Stimulated activated CD8-positive, alpha-beta memory T cell treated with anti-CD3 and anti-CD28 coated beads, Interleukin-15, amount 100 ng/mL, for 24 hours (primary cell): Measurements from ENCODE around the gene MSMP.

Experiments used
- DNase-seq: peaks from one replicate; pipeline ENCODE4 v3.0.0-alpha.2; 2020; ENCODE audit warnings: low read depth

MSMP gene

DNA sequence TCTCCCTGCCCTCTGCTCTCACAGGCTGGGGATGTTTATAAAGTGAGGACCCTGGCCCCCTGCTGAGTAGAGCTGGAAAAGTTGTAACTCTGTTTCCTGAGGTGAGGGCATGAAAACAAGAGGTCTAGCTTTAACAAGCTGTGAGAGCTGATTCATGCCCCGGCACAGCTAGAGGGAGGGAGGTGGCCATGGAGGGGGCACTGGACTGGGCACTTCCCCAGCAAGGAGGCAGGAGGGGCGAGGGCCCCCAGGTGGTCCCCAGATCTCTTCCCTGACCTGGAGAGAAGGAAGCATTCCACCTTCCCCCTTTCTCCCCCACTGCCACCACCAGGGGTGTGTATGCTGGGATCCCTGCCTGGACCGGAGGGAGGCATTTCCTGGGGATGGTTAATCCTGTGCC lies at the start of gene MSMP:
Gene MSMP (minus strand): TSS at position 13 of the 400 bp plus-strand sequence. CDS start 147 bp downstream, outside the sequence.
- DNase-seq: no peak

DNA sequence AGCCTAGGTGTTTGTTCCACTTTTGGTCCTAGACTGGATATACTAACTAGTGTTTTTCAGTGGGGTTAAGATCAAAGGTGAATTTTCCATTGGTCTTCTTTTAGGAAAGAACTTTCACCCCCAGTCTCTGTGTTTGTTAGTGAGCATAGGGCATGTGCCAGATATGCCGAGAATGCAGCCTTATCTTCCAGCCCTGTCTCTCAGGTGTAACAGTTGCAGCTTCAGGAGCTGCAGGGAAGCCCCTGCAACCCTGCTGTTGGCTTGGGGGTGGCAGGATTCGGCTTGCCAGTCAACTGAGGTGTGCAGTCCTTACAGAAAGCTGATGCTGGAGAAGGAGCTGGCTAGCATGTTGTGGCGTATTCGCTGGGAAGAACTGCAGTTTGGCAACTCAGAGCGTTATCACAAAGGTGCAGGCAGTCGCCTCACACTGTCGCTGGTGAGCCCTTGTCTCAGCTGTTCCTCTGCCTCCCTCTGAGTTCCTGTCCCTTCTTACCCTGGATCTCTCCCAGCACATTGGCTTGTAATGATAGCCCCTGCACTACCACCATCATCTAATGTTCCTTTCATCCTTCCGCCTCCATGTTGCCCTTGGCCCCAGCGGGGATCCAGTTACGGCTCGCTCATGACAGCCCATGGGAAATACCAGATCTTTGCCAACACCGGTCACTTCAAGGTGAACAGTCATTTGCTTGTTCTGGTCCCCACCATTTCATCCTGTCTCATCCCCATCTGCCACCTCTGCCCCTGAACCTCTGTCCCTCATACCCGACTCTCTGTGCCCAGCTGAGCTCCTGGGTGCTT lies 47.5 kb upstream of the MSMP start:
- no peak for DNase-seq

GRCh38 chr9:35800530-35800929 lies 46.5 kb upstream of the MSMP start:
- DNase-seq: no peak

- no peak for DNase-seq
These were observed 44.7 kb upstream of the MSMP start for GRCh38 chr9:35798658-35799374.

DNA sequence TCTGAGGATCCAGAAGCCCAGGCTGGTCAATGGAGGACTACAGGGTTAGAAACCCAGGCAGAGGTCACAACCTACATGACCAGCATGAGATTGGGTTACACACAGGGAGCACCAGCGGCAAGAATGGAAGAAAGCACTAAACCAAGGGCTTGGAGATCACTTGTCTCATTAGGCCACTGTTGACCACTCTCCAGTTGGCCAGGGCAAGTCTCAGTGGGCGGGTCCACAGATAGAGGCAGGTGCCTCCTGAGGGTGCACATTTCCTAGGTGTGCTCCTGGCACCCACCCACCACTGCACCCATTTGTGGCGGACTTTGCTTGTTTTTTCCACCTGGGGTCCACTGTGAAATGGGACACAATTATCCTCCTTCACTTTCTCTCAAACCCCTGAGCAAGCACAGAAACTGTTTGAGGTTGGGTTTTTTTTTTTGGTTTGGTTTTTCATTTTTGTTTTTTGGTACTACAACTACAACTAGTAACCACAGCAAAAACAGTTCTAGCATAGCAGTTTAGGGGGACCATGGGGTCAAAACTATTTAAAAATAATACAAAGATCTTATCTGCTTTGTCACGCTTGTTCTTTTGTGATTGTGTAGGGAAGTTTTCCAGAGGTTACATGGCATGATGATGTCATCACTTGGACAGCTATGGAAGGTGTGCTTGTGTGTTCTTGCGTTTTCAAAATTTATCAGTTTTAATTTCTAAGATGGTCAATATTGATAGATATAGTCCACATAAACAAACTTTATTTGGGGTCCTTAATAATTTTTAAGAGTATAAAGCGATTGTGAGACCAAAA lies 43.4 kb upstream of the MSMP start:
- DNase-seq: no peak

- no peak for DNase-seq
These were observed 41.6 kb upstream of the MSMP start for GRCh38 chr9:35795695-35796094.

GRCh38 chr9:35793461-35793860 lies 39.4 kb upstream of the MSMP start:
- no peak for DNase-seq

- DNase-seq: no peak
These were observed 38.8 kb upstream of the MSMP start for GRCh38 chr9:35792826-35793225.

GRCh38 chr9:35792024-35792813 lies 38.1 kb upstream of the MSMP start:
- no peak for DNase-seq

DNA sequence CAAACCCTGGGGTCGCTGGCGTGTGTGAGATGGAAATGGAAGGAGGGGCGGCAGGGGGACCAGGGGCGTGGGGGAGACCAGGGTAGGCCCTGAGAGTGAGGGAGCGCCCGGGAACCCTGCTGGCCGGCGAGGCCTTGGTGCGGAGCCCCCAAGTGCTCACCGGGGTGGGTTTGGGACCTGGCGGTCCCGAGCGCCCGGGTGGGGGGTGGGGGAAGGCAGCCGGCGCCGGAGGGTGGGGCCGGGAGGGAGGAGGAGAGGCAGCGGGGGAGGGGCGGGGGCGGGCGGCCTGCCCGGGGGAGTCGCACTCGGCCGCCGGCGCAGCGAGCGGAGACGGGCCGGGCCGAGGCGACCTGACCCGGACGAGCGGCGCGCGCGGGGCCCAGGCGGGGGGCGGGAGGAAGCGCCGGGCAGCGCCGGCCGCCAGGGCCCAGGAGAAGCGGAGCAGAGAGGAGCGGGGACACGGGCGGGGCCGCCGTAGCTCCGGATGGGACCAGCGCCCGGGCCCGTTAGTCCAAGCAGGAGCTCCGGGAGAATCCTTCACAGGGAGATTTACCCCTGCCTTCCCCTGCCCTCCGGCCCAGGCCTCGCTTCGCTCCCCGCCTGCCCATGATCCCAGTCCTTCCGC lies 37.3 kb upstream of the MSMP start, which contains the start of gene NPR2:
Gene NPR2 (plus strand): TSS at position 295 of the 625 bp plus-strand sequence. CDS start 818 bp downstream, outside the sequence.
- no peak for DNase-seq

DNA sequence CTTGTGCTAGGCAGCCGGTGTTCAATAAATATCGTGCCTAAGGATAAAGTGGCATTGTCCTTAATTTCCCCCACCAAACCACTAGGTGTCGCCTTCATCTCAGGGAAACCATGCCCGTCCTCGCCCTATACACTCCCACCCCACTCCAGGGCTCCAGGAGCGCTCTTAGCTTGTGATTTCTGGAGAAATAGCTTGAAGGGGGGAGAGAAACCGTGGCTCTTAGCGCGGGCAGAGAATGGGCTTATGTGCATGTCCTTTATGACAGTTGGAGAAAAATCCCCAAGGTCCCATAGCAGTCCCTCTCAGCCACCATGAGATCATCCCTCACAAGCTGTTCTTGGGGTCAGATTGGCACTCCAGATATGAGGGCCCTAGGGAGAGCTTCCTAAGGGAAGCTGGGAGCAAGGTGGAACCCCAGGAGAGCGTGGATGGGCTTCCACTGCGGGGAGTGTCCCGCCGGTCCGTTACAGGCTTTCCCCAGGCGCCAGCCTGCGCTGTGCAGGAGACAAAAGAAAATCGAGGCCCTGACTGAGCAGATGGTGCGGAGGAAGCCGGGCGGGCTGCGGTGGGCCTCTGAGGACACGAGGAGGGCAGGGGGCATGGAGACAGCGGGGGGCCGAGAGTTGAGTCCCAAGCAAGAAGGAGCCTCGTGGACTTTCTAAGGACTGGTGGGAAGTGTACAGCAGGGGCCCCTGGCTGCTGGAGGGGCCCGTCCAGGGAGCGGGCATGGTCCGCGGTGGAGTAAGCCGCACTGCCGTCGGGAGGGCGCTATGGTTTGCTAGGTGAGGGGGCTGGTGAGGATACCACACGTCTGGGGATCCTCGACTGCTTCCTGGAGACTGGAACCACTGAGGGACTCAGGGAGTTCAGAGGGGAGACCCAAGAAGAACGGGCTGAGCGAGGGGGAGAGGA lies 36.6 kb upstream of the MSMP start:
- DNase-seq: no peak

DNA sequence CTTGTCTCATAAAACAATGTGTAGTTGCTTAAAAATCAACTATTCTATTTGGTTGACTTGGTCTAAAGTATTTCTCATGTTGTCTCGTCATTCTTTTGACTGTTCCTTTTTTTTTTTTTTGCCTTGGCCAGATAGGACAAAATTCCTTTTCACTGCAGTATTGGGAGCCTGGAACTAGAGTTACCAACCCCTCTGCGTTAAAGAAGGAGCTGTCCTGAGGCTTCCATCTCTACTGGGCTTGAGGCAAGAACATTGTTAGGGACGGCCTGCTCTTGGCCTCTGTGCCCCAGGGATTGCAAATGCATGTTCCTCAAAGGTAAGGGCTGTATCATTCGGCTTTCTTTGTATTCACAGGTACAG lies 35.9 kb upstream of the MSMP start:
- DNase-seq: no peak

GRCh38 chr9:35789541-35789940 lies 35.5 kb upstream of the MSMP start:
- DNase-seq: no peak

GRCh38 chr9:35783418-35783817 lies 29.3 kb upstream of the MSMP start:
- no peak for DNase-seq

DNA sequence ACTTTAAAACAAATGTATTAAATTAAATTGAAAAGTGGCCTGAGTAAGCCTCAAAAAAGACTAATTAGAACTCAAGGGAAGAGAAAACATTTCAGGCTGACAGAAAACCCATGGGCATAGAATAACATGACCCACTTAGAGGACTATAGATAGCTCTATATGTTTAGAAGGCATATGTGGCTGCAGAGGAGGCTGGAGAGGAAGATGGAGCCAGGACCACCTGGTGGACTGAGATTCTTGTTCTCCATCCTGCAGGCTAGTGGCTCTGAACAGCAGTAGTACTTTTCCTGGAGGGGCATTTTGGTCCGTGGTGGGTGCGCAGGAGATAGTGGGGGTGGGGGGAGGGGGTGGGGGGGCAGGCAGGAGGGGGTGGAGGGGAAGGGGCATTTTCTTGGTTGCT lies 27.0 kb upstream of the MSMP start:
- no peak for DNase-seq

DNA sequence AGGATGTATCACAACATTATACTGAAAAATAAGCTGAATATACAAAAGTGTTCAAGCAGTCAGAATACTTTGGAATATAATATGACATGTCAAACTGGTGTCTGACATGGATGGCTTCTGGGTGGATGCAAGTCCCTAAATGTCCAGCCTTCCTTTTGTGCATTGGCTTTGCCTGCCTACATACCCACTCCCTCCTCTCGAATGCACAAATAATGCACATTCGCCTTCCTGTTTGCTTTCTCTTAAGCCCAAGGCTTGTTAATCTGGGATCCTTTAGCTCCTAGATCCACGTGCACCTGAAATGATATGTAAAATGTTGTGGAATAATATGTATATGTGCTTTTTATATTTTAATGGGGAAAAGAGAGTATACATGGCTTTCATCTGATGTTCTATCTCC lies 24.4 kb upstream of the MSMP start:
- DNase-seq: no peak

- DNase-seq: no peak
These were observed 21.9 kb upstream of the MSMP start for GRCh38 chr9:35776018-35776417.

DNA sequence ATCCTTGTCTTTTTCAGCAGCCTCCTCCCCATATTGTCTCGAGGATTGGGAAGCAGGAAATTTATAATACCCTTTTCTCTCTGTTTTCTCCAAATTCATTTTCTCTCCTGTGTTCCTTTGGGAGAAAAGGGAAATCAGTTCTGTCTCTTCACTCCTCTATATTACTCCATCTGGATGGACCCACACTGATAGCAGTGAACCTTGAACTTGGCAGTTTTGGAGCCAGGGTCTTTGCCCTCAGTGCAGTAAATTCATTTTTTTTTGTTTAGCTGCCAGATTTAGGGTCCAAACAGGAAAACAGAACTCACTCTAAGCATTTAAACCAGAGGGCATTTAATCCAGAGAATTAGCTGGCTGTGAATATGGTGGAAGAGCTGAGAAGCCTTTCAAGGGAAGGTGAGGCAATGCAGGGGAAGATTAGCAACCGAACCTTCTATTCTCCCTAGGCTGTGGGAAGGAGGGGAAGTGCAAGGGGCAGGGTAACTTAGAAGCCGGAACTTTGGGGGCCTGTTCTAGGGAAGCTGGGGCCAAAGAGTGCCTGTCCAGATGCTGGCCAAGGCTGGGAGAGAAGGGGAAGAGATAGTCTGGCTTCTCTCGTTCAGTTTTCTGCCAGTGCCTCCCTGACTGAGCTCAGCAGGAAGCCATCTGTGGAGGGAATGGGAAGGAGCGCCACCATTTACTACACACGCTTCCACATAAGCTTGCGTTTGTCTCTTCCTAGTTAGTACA lies 21.0 kb upstream of the MSMP start:
- no peak for DNase-seq

- DNase-seq: no peak
These were observed 17.9 kb upstream of the MSMP start for GRCh38 chr9:35771943-35772342.

DNA sequence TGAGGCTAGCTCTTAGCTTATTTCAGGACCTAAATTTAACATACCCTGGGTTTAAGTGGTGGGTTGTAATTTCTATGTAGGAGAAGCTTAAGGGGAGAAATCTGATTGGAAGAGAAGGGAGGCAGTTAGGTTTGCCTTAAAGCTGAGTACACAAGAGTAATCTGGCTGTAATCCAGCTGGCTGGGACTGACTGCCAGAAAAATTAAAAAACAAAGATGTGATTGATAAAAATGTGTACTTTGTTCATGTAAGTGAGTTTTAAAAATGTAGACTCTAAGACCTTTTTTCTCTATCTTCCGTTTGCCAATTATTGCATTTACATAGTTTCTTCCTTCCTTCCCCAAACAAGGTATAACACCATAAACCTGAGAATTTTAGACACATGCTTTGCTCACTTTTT lies 17.5 kb upstream of the MSMP start:
- DNase-seq: no peak
